ENCODE data around the gene HYOU1.
"Not testable (repeated sequence)": the region's sequence is repeated elsewhere in the genome, so short reads cannot be mapped to it uniquely, and the experiment has no call there.

The HYOU1 gene

DNA sequence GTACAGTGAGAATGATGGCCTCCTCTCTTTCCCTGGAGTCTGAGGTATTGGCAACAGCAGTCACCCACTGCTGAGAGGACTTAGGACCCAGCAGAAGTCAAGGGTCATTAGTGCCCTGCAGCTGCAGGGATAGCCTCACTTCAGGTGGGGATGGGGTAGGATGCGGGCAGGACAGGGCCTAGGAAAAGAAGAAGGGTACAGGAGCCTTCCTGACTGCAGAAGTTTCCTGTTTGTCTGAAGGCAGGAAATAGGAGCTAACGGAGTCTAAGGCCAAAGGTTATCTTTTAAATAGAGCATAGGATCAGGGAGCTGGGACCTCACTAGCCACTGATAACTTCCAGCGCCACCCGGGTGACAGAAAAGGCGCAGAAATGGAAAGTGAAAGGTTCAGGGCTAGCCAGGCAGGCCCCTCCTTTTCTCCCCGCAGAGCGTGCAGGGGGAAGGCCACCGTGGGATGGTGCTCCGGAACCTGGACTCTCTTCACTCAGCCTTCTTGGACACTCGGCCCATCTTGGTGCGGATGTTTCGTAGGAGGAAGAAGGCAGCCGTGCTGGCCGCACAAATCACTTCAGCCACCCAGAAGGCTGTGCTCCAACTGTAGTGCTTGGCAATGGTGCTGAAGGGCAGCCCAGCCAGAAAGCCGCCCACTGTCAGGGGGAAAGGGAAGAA is 32.4 kb downstream of the HYOU1 start:
- in situ Hi-C loops (cut with MboI; ENCODE audit: low sequenced_read_pairs) = no loop called here

DNA sequence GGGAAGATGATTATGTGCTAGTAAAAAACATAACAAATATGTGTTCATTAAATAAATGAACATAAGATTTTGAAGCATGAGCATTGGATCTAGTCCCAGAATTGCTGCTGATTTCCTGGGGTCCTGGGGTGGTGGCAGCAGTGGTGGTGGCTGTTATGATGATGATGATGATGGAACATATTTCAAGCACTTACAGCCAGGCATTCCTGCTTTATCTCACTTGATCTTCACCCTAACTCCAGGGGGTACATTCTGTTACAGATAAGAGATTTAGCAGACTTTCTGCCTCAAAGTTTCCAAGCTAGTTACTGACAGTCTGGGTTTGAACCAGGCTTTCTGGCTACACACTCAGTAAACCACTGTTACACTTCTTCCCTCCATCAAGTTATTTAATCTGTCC is 33.3 kb downstream of the HYOU1 start:
- in situ Hi-C loops (cut with MboI; ENCODE audit: low sequenced_read_pairs) = no loop called here

DNA sequence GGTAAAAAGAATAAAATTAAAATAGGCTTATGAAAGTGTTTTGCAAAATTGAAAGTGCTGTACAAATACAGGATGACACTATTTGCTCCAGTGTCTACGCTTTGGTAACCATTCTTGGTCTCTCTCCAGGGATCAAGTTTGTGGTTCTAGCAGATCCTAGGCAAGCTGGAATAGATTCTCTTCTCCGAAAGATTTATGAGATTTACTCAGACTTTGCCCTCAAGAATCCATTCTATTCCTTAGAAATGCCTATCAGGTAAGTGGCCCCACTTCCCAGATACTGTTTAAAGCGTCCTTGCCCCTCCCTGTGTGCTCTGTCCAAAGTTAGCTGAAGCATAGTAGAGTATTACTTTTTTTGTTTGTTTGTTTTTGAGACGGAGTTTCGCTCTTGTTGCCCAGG is 35.4 kb downstream of the HYOU1 start:
- in situ Hi-C loops (cut with MboI; ENCODE audit: low sequenced_read_pairs) = no loop called here

DNA sequence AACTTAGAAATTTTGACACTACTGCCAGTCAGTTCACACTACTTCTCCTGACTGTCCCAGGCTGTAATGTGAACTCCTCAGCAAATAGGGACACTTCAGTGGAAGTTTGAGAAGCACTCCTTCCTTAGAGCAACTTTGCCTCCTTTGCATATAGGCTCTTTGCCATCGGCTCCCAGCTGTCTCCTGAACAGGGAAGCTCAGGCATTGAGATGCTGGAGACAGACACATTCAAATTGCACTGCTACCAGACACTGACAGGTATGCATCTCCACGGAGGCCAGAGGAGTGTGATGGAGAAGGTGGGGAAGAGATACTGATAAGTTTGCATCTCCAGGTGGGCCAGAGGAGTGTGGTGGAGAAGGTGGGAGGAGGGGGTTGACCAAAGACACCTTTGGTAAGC is 37.0 kb downstream of the HYOU1 start:
- in situ Hi-C loops (cut with MboI; ENCODE audit: low sequenced_read_pairs) = no loop called here

DNA sequence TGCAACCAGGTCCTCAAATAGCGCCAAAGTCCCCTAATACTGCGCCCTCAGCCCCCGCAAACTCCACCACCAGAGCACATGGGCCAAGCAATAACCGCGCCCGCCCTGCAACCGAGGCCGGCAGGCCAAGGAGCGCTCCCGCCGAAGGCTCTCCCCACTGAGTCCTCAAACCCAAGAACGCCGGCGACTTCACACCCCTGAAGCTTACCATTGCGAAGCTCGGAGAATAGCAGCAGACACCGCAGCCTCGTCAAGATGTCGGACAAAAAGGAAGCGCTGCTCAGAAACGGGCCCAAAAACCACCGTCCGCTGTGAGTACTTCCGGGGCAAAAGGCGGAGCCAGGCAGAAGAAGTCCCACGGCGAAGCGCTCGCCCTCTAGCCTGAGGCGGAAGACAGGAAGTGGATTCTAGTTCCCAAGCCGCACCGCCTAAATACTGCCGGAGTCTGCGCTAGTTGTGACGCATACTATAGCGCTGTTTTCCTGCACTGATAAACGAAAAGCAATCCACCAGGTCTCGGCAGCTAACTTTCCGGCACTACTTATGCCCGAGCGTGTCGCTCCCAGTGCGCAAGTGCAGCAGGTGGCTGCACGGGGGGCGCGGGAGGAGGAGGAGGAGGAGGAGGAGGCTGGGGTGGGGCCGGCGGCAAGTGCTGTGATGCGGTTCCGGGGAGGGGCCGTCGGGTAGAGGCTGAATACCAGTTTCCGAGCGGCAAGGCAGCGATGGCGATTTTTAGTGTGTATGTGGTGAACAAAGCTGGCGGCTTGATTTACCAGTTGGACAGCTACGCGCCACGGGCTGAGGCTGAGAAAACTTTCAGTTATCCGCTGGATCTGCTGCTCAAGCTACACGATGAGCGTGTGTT is 38.7 kb downstream of the HYOU1 start, which contains the start of the genes RPS25 and TRAPPC4:
Gene RPS25 (minus strand): TSS at position 270 of the 865 bp plus-strand sequence. CDS start 59 bp downstream, at position 211.
Gene TRAPPC4 (plus strand): TSS at position 693 of the 865 bp plus-strand sequence. CDS start 30 bp downstream, at position 723.
- in situ Hi-C loops (cut with MboI; ENCODE audit: low sequenced_read_pairs) = no loop called here

DNA sequence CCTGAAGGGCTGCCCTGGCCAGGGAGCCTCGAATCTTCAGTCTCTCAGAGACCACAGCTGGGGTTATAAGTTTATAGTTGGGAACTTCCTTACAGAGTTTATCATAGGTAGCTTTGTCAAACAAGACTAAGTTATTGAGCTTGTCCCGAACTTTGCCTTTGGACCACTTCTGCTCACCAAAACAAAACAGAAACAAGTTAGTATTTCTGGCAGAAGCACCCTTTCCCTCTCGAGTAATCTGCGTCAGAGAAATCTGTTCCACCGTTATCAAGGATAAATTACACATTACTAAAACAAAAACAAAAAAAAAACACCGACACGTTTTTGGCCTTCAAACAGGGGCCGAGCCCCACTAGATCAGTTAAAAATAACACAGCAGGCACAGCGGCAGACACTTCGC is 39.6 kb downstream of the HYOU1 start:
- in situ Hi-C loops (cut with MboI; ENCODE audit: low sequenced_read_pairs) = not testable (repeated sequence)

DNA sequence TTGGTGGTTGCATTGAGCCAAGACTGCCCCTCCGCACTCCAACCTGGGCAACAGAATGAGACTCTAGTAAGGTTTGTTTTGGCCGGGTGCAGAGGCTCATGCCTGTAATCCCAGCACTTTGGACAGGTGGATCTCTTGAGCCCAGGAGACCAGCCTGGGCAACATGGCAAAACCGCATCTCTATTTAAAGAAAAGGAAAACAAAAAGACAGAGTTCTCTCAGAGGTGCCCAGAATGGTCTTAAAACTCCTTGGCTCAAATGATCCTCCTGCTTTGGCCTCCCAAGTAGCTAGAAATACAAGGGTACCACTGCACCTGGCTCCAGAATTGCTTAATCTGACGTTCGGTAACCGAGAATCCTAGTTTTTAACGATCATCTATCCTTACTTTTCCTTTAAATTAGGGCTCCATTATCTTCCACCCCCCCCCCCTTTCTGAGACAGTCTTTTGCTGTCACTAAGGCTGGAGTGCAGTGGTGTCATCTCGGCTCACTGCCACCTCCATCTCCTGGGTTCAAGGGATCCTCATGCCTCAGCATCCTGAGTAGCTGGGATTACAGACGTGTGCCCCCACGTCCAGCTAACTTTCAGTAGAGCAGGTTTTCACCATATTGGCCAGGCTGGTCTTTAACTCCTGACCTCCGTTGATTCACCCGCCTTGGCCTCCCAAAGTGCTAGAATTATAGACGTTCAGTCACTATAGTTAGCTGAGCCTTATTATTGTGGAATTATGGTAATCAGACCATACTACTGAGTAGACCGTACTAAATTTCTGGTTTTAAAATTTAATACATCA is 40.6 kb downstream of the HYOU1 start:
- in situ Hi-C loops (cut with MboI; ENCODE audit: low sequenced_read_pairs) = no loop called here

DNA sequence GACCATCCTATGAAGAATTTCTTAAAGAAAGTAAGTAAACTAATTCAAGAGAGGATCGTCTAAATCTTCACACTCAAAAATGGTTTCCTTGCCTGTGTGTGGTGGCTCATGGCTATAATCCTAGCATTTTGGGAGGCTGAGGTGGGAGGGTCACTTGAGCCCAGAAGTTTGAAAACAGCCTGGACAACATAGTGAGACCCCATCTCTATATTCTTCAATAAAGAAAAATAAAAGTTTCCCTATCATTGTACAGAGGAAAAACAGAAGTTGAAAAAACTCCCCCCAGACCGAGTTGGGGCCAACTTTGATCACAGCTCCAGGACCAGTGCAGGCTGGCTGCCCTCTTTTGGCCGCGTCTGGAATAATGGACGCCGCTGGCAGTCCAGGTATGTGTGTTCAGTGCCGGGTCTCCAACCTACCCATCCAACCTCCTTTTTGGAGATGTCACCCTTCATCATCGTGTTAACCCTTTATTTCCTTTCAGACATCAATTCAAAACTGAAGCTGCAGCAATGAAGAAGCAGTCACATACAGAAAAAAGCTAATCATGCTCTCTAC is 41.9 kb downstream of the HYOU1 start:
- in situ Hi-C loops (cut with MboI; ENCODE audit: low sequenced_read_pairs) = no loop called here

DNA sequence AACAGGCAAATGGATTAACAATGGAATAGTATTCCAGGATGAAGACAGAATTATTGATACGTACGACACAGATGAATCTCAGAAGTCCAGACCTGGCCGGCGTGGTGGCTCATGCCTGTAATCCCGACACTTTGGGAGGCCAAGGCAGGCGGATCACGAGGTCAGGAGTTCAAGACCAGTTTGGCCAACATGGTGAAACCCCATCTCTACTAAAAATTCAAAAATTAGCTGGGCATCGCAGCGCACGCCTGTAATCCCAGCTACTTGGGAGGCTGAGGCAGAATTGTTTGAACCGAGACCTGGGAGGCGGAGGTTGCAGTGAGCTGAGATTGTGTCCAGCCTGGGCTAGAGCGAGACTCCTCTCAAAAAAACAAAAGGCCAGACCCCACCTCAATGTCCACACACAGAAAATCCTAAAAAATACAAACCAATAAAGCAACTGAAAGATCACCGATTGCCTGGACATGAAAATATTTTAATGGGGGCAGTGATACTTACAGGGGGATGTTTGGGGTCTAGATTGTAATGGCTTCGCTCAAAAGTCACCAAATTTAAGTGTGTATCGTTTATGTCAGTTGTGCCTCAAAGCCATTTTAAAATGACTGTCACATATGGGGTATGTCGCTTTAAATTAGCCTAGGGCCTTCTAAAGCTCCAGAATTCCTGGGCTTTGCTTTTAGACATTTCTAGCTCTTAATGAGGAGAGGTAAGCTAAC is 42.6 kb downstream of the HYOU1 start:
- in situ Hi-C loops (cut with MboI; ENCODE audit: low sequenced_read_pairs) = no loop called here

DNA sequence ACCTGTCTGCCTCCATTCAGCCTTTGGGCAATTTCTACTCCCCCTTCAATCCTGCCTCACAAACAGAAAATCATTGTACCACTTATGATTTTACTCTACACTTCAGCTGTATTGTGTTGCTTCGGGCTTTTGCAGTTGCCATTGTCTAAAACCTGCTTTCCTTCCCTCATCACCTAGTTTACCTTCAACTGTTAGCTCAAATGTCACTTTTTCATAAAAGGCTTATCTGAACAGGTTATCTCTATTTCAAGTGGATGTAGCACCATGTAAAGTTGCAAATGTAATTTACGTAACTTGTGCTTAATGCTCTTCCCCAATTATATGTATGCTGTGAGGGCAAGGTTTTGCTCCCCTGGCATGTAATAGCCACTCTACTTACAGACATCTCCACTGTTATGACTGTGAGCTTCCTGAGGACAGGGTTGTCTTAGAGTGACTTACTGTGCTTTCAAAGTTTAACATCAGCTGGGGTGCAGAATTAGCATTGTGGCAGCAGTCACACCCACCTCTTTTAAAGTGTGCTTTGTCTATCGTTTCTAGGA is 44.3 kb downstream of the HYOU1 start:
- in situ Hi-C loops (cut with MboI; ENCODE audit: low sequenced_read_pairs) = no loop called here

DNA sequence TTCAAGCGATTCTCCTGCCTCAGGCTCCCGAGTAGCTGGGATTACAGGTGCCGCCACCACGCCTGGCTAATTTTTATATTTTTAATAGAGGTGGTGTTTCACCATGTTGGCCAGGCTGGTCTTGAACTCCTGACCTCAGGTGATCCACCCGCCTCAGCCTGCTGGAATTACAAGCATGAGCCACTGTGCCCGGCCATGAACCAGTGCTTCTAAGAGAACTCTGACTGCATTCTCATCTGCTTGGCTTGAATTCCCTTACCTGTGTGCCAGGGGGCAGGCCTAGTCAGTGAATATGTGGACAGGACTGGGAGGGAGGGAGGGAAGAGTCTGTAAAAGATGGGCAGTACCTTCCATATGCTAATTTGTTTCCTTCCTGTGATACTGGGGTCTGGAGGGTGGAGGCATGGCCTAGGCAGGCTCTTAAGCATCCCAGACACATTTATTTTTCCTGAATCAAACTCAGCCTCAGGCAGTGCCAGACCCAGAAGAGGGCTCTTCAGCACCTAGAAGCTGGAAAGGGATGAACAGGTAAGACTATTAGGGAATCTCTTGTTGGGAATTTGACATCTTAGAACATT is 45.4 kb downstream of the HYOU1 start:
- in situ Hi-C loops (cut with MboI; ENCODE audit: low sequenced_read_pairs) = no loop called here

DNA sequence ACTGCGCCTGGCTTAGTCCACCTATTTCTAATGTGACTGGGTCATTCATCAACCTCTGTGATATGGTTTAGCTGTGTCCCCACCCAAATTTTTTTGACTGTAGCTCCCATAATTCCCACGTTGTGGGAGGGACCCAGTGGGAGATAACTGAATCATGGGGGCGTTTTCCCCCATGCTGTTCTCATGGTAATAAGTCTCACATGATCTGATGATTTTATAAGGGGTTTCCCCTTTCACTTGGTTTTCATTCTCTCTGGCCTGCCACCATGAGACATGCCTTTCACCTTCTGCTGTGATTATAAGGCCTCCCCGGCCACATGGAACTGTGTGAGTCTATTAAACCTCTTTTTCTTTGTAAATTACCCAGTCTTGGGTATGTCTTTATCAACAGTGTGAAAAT is 50.3 kb downstream of the HYOU1 start:
- in situ Hi-C loops (cut with MboI; ENCODE audit: low sequenced_read_pairs) = no loop called here

DNA sequence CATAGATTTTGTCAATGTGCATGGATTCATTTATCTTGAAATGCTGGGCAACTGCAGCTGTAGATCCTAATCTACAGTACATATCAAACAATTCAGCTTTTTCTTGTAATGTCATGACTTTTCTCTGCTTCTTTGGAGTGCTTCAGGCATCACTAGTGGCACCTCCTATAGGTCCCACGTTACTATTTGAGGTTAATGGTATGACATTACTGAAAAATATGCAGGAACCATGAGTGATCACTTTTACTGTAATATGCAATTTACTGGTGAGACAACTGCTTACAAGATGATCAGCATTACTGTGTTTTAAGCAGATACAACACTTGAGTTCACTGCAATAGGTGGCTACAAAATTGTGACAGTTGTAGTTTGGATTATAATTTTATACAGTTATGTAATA is 56.1 kb downstream of the HYOU1 start:
- in situ Hi-C loops (cut with MboI; ENCODE audit: low sequenced_read_pairs) = no loop called here

DNA sequence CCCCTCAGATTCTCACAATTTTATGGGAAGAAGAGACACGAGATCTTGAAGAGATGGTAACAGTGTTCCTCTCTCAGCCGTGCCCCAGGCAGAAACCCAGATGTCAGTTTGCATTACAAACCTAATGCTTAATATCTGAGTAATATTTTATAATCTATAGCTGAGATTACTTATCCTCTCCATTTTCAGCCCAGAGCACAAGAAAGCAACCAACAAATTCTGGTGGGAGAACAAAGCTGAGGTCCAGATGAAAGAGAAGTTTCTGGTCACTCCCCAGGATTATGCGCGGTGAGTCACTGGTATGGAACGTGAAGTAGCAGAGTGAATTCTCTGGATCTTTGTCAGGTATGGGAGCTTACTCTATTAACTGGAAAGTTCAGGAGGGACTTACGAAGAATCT is 58.2 kb downstream of the HYOU1 start:
- in situ Hi-C loops (cut with MboI; ENCODE audit: low sequenced_read_pairs) = no loop called here

DNA sequence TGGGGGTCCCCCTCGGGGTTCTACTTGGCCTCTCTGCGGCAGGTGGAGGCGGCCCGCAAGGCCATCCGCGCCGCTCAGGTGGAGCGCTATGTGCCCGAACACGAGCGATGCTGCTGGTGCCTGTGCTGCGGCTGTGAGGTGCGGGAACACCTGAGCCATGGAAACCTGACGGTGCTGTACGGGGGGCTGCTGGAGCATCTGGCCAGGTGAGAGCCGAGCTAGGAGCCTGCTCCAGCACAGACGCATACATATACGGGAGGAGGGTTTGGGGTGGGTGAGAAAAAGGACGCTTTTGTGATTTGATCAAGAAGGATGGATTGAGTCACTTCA is 58.7 kb downstream of the HYOU1 start:
- in situ Hi-C loops (cut with MboI; ENCODE audit: low sequenced_read_pairs) = no loop called here

DNA sequence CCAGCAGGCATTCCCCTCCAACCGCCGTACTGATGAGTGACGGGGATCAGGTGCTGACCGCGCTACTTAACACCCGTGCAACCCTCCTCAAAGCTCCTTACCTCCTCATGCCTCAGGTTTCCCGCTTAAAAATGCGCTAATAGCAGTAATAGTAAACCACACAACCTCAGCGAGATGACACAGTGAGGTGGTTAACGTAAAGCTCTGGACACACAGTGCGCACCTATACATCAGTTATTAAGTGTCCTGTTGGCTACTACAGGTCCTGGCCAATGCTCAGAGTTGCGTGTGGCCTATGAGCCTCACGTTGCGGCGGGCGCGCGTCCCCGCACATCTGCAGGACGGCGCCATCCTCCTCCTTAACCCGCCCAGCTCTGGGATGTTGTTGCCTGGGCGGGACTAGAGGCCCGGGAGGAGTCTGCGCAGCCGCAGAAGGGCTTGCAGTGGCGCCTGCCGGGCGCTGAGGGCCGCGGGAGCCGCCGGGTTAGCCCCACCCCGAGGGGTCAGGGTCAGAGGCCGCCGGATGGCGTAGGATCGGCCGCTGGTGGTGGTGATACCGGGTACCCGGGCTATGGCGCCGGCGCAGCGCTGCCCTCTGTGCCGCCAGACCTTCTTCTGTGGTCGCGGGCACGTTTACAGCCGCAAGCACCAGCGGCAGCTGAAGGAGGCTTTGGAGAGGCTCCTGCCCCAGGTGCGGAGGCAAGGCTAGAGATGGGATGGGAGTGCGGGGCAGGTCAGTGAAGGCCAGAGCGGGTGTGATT is 59.2 kb downstream of the HYOU1 start, which contains the start of gene CENATAC:
Gene CENATAC (plus strand): TSS at position 512 of the 761 bp plus-strand sequence. CDS start 60 bp downstream, at position 572.
- in situ Hi-C loops (cut with MboI; ENCODE audit: low sequenced_read_pairs) = no loop called here

DNA sequence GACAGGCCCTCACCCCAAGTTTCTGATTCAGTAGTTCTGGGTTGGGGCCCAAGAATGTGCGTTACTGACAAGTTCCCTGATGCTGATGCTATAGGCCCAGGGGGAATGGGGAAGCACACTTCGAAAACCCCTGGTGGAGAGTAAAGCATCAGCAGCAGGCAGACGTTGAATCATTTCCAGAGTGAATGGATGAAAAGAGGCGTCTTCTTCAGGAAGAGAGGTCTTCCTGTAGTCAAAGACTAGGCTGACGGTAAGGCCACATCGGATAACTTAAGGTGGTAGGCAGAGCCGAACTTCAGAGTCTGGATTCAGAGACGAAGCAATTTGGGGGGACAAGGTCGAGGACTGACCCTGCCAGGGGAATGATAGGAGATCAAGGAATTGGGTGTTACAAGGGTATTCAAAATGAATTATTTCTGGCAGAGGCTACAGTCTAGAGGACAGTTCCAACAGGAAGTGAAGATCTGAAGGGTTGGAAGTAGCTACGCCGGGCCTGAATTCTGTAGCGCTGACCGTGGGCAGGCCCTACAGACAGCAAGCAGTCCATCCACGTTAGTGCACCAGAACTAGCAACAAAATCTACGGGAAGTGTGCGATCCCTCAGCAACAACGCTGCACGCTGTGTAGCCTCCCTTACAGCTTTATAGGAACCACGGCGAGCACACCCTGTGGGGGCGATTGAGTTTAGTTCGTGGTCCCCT is 59.9 kb downstream of the HYOU1 start:
- in situ Hi-C loops (cut with MboI; ENCODE audit: low sequenced_read_pairs) = no loop called here

Data from HL-60/S4 (cell line).